Epithelial cell of proximal tubule (primary cell): ENCODE data around the gene RUNX2. TPM values are rescaled to one million over a fixed set of nuclear protein-coding genes. Genes with fewer than 3 reads are reported as not detected.

ENCODE experiments used
- DNase-seq: peaks from one replicate; pipeline ENCODE4 v3.0.0-alpha.2; 2011; ENCODE audit warnings: low read depth
- H3K4me3 ChIP-seq: 2 replicates; pipeline ENCODE4 v1.5.1; 2011; ENCODE audit warnings: low read depth, mild to moderate bottlenecking, low read length
- total RNA-seq: library from RNA; depleted of rRNA; stranded (reverse); fragments of >200 nt; gene quantifications from 2 replicates; pipeline ENCODE4 v1.2.3, GENCODE V29; 2015
- TF ChIP-seq, protein P1 (sequence below): conservative IDR thresholded peaks from 2 replicates; pipeline ENCODE4 v1.5.1; 2012; ENCODE audit warnings: low read depth, mild to moderate bottlenecking, low read length

RUNX2 gene
- total RNA-seq, 1 donor from 2014 or later = 13.1 TPM

GRCh38 chr6:45634231-45634630, 306.1 kb downstream of the RUNX2 start:
- no peak overlapping the region for H3K4me3 ChIP-seq
- DNase-seq = no peak
- TF ChIP-seq, protein P1, sequence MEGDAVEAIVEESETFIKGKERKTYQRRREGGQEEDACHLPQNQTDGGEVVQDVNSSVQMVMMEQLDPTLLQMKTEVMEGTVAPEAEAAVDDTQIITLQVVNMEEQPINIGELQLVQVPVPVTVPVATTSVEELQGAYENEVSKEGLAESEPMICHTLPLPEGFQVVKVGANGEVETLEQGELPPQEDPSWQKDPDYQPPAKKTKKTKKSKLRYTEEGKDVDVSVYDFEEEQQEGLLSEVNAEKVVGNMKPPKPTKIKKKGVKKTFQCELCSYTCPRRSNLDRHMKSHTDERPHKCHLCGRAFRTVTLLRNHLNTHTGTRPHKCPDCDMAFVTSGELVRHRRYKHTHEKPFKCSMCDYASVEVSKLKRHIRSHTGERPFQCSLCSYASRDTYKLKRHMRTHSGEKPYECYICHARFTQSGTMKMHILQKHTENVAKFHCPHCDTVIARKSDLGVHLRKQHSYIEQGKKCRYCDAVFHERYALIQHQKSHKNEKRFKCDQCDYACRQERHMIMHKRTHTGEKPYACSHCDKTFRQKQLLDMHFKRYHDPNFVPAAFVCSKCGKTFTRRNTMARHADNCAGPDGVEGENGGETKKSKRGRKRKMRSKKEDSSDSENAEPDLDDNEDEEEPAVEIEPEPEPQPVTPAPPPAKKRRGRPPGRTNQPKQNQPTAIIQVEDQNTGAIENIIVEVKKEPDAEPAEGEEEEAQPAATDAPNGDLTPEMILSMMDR = no peak

GRCh38 chr6:45635284-45635867, 307.2 kb downstream of the RUNX2 start:
- no peak for DNase-seq
- TF ChIP-seq, protein P1 = no peak
- no peak overlapping the region for H3K4me3 ChIP-seq

DNA sequence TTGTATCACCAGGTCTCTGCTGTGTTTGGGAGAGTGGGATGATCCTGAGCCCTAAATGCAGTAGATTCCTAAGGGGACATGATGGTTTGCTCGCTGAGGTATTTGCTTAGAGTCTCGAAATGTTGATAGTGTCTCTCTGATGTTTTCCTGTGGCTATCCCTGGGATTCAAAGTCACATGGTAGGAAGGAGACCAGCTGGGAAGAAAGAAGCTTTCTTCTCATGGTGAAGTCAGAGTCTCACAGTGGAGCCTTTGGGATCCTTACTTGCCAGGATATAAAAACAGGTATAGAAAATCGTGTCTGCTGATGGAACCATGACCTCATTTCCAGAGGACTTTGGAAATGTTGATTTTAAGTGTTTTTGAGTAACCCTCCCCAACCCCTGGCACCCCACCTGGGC, 308.9 kb downstream of the RUNX2 start:
- no peak overlapping the region for H3K4me3 ChIP-seq
- DNase-seq = no peak
- TF ChIP-seq, protein P1 = no peak

- TF ChIP-seq, protein P1 = no peak
- H3K4me3 ChIP-seq = no peak overlapping the region
- no peak for DNase-seq
Observed at GRCh38 chr6:45637611-45638257, 309.6 kb downstream of the RUNX2 start.

GRCh38 chr6:45640081-45640491, 312.0 kb downstream of the RUNX2 start:
- TF ChIP-seq, protein P1 = no peak
- DNase-seq = no peak

DNA sequence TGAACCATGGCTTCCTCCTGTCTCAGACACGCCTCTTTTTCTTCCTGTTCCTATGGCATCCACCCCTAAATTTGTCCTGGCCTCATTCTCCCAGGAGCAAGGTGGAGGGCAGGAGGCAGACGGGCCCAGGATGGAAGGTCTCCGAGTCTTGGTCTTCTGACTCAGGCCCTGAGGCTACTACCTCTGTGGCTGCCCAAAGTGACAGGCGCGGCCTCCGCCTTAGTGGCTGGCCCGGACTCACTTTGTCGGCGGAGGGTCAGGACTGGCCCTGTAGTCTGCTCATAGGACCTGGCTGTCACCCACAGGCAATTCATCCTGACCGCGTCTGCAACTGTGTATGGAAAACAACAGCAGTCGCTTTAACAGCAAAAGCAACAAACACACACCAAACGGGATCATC, 312.7 kb downstream of the RUNX2 start:
- no peak for DNase-seq
- TF ChIP-seq, protein P1 = no peak
- H3K4me3 ChIP-seq = no peak overlapping the region

More at GRCh38 chr6:45640081-45640491, 312.0 kb downstream of the RUNX2 start:
- H3K4me3 ChIP-seq = no peak overlapping the region
